NCI-H1694 treated with DMSO at 0.1 percent for 48 hours (cell line): ENCODE results near the gene SSMEM1.
"Not testable (repeated sequence)": the region's sequence is repeated elsewhere in the genome, so short reads cannot be mapped to it uniquely, and the experiment has no call there.

ENCODE experiments used
- DNase-seq: peaks from one replicate; lab custom pipeline; 2025; lab: John Stamatoyannopoulos, UW

The SSMEM1 gene

GRCh38 chr7:130213828-130214227 is 6.2 kb downstream of the SSMEM1 start:
- DNase-seq, result no peak

DNA sequence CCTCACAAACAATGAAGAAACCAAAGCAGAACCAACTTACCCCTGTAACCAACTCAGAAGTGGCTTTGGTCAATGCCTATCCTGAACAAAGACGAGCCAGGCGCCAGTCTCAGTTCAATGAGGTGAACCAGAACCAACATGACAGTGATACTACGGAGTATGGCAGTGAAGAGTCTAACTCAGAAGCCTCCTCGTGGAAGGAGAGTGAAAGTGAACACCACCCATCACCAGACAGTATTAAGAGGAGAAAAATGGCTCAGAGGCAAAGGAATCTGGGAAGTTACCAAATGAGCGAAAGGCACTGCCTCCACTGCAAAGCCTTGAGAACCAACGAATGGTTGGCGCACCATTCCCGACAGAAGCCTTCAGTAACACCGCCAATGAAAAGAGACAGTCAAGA is 8.4 kb downstream of the SSMEM1 start:
- DNase-seq, result no peak

- no peak for DNase-seq
These were observed 9.1 kb downstream of the SSMEM1 start for GRCh38 chr7:130216750-130217149.

DNA sequence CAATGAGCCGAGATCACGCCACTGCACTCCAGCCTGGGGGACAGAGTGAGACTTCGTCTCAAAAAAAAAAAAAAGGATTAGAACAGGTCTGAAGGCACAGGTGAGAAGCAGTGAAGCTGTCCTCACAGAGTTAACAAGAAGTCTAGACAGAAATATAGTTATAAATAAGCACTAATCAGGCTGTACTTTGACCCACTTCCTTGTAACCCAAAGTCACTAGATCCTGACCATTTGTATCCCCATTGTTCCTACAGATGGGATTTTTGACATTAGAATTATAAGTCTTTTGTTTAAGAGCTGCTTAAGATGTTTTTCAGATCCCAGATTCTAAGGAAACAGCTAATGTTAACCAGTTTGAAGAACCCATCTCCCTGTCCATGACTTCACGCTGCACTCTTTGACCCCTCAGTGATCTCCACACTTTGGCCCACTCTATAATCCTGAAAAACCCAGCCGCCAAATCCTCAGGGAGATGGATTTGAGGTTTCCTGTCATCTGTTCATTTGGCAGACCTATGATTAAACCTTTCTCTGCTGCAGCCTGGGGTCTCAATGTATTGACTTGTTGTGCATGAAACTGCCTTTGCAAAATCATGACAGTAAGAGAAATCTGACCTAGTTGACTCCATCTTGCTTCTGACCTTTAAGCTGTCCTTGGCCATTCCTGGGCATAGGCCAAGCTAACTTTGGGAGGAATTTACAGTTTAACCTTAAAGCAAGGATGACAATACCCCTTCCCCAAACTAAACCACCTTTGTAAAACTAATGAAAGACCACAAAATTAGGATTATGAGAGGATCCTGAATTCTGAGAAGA is 11.4 kb downstream of the SSMEM1 start:
- DNase-seq, result no peak

DNA sequence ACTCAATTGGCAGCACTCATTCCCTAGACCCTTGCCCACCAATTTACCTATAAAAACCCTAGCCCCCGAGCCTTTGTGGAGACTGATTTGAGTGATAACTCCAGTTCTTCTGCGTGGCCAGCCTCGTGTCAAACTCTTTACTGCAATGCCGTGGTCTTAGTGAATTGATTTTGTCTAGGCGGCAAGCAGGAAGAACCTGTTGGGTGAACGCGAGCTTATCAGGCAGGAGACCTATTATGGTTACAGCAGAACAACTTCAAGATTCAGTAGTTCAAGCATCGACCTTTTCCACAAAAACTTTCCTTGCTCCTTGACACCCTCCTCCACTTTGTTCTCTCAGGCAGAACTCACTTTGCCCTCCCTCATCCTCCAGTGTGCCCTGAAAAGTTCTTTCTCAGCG is 12.2 kb downstream of the SSMEM1 start:
- no peak for DNase-seq

DNA sequence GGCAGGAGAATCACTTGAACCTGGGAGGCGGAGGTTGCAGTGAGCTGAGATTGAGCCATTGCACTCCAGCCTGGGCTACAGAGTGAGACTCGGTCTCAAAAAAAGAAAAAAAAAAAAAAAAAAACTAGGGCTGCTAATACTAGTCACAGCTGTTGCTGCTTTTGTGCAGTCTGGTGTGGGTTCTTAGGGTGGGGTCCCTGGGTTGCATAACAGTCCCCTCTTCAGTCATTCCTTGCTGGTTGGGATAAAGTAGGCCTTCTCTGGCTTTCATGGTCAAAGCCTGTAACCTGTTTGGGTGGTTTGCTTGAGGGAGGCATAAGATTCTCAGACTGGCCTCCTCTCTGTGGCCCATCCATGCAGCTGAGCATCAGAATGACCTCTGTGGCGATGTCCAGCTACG is 14.1 kb downstream of the SSMEM1 start:
- no peak for DNase-seq

- no peak for DNase-seq
These were observed 16.0 kb downstream of the SSMEM1 start for GRCh38 chr7:130223646-130224045.

GRCh38 chr7:130224210-130224609 is 16.6 kb downstream of the SSMEM1 start:
- DNase-seq, result no peak

DNA sequence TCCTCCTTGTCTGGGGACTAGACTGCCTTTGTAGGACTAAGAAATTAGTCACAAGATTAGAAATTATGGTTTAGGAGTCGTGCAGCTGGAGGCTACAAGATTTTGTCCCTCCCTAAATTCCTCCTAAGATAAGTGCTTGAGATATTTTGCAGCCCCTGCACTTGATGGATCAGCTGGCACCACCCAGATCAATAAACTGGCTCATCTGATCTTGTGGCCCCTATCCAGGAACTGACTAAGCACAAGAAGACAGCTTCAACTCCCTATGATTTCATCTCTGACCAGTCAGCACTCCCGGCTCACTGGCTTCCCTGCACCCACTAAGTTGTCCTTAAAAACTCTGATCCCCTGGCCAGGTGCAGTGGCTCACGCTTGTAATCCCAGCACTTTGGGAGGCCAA is 17.3 kb downstream of the SSMEM1 start:
- not testable (repeated sequence) for DNase-seq

DNA sequence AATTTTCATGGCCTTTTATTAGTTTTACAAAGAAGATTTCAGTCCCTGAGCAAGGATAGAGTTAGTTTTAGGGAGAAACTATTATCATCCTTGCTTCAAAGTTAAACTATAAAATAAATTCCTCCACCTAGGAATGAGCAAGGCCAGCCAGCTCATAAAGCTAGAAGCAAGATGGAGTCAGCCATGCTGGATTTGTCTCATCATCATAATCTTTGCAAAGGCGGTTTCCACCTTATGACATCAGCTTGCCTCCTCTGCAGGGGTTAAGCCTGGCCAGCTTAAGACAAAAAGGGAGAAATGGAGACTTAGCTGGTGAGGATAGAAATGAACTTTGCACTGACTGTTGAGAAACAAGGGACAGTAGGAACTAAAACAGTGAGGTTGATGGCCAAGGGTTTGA is 18.7 kb downstream of the SSMEM1 start:
- DNase-seq, result no peak

DNA sequence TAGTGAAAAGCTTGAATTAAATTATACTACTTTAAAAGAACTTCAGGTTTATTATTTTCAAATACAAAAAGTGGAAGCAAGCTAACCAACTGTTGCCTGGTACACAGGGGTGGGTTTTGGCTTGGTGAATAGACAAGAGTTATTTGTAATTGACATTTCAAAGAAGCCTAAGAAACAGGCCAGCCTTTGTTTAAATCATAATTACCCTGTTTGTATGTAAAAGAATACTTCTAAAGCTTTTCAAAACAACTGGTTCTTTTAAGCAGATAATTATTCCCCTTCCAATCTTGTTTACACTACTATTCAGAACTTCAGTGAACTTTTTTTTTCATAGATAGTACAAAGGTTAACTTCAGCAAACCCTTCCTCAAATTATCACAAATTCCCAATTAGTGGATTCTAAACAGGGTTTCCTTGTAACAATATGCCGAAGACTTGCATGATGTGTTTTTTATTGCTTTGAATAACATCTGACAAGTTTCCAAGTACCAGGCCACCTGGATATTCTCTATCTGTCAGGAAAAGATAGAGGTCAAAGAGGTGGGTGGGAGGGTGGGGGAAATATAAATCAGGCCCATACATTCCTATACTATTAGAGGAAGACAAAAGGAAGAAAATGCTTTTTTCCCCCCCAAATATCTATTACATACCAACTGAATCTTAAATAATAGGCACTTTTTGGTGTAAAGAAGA is 20.4 kb downstream of the SSMEM1 start:
- DNase-seq, result no peak

DNA sequence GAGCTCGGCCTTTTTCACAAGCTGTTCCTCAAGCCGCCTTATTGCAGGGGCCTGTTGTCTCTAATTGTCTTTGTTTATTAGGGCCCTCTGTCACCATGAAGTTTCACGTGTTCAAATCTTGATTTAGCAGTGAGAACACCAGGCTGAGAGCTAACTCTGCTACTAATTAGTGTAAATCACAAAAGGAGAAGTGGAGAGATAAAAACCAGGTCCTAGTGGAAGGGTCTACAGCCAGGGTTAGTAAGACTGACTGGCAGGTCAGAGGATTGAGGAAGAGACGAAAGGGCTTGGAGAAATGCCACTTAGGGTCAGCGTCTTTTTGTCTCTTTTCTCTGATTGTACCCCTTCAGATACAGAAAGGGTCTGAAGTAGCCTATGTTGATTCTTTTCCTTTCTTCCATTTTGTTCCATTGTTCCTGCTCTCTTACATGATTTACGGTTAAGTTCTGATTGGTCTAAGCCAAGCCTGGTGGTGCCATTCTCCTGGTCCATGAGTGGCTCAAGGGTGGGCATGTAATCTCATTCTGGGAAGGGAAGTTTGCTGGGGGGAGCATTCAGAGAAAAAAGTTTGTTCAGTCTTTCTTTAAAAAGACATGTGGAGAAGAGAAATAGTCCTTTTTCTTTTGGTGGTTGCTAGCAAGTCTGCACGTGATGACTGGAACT is 21.3 kb downstream of the SSMEM1 start:
- no peak for DNase-seq

DNA sequence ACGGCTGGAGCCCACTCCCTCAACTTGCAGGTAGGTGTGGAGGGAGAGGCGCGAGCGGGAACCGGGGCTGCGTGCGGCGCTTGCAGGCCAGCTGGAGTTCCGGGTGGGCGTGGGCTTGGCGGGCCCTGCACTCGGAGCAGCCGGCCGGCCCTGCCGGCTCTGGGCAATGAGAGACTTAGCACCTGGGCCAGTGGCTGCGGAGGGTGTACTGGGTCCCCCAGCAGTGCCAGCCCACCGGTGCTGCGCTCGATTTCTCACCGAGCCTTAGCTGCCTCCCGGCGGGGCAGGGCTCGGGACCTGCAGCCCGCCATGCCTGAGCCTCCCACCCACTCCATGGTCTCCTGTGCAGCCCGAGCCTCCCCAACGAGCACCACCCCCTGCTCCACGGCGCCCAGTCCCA is 22.3 kb downstream of the SSMEM1 start:
- DNase-seq, result not testable (repeated sequence)

DNA sequence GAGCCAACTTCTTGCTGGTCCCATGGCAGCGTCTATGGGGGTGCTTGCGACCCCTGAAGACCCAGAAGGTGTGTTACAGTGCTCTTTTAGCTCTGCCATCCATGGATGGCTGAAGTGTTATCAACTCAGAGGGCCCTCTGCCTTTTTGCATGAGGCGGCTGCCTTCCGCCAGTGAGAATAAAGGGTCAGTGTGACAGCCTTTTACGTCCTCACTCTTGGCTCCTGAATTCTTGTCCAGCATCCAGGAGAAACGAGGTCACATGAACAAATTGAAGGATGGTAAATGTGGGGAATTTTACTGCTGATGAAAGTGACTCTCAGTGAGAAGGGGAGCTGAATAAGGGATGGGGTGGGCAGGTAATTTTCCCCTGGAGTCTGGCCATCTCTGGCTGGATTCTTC is 24.1 kb downstream of the SSMEM1 start:
- DNase-seq, result no peak

GRCh38 chr7:130232209-130232608 is 24.5 kb downstream of the SSMEM1 start:
- no peak for DNase-seq

DNA sequence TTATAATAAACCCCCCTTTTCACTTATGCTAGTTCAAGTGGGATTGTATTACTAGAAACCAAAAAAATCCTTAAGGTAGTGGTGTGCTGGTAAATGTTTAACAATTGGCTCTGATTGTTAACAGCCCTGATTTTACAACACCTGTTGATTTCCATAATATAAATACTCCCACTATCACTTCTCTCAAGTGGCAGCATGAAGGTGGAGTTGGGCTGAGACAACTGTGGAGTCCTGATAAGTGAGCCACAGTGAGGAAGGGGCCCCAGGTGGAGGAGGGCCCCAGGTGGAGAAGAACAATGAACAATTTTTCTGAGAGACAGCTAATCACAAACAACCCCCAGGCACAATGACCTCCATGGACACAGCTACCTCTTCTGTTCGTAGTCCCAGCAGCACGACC is 26.4 kb downstream of the SSMEM1 start:
- DNase-seq, result no peak

- DNase-seq, result not testable (repeated sequence)
These were observed 28.7 kb downstream of the SSMEM1 start for GRCh38 chr7:130236361-130236760.

GRCh38 chr7:130240240-130240639 is 32.6 kb downstream of the SSMEM1 start:
- DNase-seq, result no peak

DNA sequence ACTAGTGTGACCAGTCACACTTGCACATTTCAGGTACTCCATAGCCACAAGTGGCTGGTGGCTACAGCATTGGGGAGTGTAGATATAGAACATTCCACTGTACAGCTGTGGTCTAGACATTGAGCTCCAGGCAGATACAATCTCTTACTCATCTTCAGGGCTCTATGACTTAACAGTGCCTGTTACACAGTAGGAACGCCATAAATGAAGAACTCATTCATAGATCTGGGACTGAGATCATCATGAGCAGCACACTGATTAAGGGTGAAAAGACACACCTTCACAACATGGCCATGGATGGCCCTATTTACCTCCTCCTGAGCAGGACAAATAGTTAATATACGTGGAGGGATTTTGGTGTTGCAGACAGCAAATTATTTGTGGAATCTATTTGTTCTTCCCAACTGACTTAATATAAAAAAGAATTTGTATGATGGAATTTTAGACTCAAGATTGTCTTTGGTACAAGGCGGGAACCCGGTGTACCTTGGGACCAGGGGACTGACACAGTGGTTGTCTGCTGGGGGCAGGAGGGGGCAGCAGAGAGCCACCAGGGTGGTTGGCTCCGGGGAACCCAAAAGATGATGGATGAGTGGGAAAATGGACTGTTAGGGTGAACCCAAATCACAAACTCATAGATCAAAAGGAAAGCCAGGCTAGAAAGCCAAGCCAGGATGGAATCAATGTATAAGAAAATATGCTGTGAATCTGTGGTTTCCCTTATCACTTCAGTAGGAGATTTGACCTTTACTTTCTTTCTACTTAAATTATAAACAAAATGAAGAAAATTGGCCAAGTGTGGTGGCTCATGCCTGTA is 34.7 kb downstream of the SSMEM1 start:
- peak; percentile 62 for DNase-seq

GRCh38 chr7:130243486-130243885 is 35.8 kb downstream of the SSMEM1 start:
- peak; percentile 75 for DNase-seq

GRCh38 chr7:130246491-130246890 is 38.8 kb downstream of the SSMEM1 start:
- not testable (repeated sequence) for DNase-seq

GRCh38 chr7:130248842-130249241 is 41.2 kb downstream of the SSMEM1 start:
- DNase-seq, result not testable (repeated sequence)
